ENCODE data around the gene MTERF1.

GRCh38 chr7:91846436-91846835, 34.1 kb downstream of the MTERF1 start:
- no peak for TF ChIP-seq CTCF (IDR thresholded peaks at IDR 0.05)
- TF ChIP-seq POLR2A (IDR thresholded peaks at IDR 0.05) = no peak

Data from body of pancreas (tissue), 4 donors.